Activated CD8-positive, alpha-beta memory T cell treated with anti-CD3 and anti-CD28 coated beads, Interleukin-2, amount 50 U/mL, for 24 hours (primary cell): Measurements from ENCODE around the gene PITRM1.
"Not testable (repeated sequence)": the region's sequence is repeated elsewhere in the genome, so short reads cannot be mapped to it uniquely, and the experiment has no call there.

Source experiments
- DNase-seq: peaks from one replicate; pipeline ENCODE4 v3.0.0-alpha.2; 2020; ENCODE audit errors: extremely low read depth

PITRM1 gene

DNA sequence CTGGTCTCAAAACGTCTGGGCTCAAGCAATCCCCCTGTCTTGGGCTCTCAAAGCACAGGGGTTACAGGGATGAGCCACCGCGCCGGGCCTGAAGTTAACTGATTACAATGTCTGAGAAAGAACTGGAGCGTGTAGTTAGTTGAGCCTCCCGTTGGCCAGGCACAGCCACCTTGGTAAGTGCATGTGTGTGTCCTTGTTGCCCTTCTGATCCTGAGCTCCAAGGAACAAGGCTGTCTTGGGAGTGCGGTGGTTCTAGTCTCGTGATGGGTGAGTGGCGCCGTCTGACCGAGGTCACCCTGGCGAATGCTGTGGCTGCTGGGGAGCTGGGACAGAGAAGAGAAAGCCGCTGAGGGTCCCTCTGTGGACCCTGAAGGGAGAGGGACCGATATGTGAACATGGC lies 50.5 kb downstream of the PITRM1 start:
- DNase-seq, result no peak

DNA sequence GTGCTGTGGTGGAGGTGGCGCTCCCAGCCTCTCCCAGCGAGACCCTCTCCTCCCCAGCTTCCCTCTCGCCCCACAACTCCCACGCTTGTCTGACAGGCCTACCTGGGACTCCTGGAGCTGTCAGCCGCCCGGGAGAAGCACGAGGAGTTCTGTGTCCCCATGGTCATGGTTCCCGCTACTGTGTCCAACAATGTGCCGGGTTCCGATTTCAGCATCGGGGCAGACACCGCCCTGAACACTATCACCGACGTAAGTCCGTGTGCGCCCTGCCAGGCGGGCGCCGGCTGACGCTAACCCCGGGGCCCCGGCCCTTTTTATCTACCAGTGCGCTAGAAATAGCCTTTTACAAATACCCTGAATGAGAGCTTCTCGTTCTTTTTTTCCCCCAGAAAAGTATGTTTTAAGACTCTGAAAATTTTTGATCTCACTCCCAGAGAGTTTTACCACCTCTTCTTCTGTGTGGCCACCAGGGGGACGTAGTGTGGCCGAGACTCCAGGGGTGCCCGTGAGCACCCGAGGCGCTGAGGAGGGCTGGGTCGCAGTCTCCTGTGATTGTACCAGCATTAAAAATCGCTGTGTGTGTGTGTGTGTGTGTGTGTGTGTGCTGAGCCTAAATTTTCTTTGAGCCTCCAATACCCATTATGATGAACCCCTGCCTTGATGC lies 52.7 kb downstream of the PITRM1 start:
- no peak for DNase-seq

DNA sequence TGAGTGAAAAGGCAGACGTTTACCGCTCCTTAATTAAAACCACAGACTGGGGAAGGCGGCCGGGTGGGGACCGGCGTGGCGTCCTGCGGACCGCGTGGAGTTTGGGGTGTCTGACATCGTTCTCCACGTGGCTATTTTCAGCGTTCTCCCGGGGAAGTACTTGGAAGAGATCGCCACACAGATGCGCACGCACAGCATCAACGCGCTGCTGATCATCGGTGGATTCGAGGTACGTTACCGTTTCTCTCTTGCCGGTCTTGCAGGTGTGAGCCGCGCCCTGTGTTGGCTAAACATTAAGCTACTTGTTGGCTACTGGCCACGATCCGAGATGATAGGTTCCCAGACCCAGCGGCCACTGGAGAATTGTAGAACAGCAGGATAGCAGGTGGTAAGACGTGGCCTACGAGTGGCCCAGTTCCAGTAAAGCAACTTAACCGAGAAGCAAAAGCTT lies 53.9 kb downstream of the PITRM1 start:
- no peak for DNase-seq

DNA sequence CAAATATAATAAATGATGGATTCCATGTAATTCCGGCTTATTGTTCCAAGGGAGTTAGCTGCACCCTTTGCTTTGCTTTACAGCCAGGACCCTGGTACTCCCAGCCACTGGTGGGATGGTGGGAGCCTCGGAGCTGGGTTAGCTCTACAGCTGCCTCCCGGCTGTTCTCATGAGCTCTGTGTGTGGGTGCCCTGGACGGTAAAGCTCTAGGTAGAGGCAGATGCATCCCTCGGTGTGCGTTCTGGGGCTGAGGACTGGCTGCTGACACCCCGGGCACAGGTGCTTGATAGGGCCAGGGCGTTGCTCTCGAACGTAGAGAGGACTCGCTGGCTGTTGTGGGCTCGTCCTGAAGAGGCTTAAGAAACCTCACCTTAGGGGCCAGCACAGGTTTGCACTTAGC lies 55.1 kb downstream of the PITRM1 start:
- DNase-seq, result no peak

DNA sequence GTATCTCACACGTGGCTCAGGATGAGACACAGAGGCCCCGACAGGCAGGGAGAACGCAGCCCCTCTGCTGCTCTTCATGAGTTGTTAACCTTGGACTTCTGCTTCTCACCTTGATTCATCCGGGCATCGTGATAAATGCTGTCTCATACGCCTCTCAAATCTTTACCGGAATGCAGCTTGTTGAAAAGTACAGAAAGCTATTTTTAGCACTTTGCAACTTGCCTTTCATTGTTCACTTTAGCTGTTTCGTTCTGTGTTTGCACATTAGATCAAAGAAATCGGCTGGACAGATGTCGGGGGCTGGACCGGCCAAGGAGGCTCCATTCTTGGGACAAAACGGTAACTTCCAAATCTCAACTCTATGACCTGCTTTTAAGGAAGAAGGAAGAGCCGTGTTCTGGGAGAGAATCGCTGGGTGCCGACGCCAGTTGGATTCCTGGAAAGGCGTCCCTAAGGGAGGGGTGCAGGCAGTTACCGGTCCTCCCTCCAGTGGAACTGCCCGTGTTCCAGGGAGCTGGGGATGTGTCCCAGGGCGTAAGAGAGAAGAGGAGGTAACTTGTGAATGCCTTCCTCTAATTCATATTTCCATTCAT lies 56.0 kb downstream of the PITRM1 start:
- DNase-seq, result no peak

DNA sequence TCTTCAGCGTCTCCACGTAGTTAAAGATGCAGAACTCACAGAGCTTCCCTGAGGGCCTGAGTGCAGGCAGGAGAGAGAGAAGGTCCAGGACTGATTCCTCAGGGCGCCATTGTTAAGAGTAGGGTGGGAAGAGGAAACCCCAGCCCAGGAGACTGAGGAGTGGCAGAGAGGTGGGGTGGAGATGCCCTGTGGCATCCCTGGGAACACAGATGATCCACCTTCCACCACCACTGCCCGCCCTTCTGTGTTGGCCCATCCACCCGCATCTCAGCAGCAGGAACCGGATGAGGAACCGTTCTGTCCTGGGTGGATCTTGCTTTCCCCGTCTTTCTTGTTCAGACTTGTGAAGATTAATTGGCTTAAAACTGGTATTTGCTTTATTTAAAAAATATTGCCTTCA lies 56.9 kb downstream of the PITRM1 start:
- no peak for DNase-seq

DNA sequence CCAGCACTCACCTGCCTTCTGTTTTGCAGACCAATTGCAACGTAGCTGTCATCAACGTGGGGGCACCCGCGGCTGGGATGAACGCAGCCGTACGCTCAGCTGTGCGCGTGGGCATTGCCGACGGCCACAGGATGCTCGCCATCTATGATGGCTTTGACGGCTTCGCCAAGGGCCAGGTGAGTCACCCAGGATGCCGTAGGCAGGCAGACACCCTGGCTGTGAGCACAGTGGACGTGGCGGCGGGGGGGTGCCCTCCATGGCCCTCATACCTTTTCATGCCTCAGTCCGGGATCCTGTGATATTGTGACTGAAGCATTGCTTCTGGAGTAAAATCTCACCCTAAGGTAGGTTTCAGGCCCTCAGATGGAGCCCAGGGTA lies 59.2 kb downstream of the PITRM1 start:
- no peak for DNase-seq

DNA sequence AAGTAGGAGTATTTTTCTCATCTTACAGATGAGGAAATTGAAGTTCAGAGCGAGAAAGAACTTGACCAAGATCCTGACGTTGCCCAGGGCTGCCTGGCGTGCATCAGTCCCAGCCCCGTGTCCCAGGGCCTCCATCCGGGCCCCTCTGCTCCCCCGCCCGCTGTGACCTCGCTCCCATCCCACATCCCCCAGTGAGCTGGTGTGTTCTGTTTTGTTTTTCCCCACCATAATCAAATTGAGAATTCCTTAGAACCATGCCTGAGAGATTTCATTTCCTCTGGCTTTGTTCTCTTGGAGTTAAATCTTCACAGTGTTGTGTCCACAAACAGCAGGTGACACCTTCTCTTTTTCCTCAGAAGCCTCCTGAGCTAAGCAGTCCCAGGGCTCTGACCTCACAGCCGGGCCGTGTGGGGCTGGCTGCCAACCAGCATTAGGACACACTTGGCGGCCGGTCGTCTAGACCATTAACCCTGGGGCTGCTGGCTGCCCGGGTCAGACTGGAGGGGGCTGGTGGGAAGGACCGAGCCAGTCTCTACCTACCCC lies 60.9 kb downstream of the PITRM1 start:
- DNase-seq, result no peak

DNA sequence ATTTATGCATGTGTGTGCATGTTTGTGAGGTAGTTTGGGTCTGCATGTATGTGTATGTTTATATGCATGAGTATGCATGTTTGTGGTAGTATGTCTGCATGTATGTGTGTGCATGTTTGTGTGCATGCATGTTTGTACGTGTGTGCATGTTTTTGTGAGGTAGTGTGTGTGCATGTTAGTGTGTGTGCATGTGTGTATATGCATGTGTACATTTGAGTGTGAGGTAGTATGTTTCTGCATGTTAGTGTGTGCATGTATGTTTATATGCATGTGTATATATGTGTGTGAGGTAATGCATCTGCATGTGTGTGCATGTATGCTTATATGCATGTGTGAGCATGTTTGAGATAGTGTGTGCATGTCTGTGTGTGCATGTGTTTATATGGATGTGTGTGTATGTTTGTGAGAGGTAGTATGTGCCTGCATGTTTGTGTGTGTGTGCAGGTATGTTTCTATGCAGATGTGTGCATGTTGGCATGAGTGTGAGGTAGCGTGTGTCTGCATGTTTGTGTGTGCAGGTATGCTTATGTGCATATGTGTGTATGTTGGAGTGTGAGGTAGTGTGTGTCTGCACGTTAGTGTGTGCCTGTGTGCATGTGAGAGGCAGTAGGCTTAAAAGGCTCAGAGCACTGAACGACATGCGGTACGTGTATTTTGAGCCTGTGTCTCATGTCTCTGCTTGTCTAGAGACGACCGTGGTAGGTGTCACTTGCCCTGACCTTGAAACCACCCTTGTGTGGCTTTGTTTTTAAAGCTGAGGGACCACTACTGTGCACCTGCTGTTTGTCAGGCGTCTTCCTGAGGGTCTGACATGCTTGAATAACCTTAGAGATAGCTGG lies 61.6 kb downstream of the PITRM1 start:
- DNase-seq, result no peak

DNA sequence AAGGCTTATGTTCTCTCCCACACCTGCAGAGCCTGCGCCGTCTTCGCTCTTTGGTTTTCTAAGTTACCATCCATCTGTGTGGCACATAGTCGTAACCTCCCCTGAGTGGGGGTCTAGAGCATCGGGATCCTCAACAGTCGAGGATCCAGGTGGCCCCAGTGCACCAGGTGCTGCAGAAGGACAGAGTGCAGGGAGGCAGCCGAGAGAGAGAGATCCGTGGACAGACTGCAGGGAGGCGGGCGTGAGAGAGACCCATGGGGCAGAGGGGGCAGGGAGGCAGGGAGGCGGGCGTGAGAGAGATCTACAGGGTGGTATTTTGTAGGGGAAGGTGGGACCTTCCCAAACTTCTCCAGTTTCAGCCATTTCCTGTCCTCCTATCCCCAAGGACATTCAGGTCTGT lies 62.9 kb downstream of the PITRM1 start:
- no peak for DNase-seq

DNA sequence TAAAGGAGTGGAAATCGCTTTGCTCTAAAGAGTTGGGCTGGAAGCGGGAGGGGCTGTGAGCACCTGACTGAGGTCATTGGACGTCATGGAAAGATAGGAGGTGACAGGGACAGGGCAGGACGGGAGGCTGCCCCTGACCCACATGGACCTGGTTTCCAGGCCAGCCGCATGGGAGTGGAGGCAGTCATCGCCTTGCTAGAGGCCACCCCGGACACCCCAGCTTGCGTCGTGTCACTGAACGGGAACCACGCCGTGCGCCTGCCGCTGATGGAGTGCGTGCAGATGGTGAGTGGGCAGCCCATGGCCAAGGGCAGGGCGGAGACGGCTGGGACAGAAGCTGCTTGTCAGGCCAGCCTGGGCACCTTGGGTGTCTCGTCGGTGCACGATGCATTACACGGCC lies 63.4 kb downstream of the PITRM1 start:
- no peak for DNase-seq

DNA sequence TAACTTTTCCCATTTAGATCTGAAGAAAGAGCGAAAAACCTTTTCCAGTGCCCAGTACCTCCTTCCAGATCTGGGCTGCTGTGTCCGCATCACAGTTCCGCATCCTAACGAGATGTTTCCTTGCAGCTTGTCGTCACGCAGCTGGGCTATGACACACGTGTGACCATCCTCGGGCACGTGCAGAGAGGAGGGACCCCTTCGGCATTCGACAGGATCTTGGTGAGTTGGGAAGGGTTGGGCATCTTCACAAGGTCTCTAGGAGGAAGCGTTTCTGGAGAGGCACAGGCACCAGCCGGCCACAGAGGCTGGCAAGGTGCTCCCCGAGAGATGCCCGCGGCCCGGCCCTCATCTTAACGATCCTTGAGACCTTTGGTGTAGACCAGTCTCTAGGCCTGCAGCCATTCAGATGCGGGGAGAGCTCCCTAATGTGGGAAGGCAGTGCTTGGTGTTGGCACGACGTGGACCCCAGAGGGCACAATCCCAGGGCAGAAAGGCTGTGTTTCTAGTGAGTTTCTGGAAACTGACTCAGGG lies 63.9 kb downstream of the PITRM1 start:
- no peak for DNase-seq

DNA sequence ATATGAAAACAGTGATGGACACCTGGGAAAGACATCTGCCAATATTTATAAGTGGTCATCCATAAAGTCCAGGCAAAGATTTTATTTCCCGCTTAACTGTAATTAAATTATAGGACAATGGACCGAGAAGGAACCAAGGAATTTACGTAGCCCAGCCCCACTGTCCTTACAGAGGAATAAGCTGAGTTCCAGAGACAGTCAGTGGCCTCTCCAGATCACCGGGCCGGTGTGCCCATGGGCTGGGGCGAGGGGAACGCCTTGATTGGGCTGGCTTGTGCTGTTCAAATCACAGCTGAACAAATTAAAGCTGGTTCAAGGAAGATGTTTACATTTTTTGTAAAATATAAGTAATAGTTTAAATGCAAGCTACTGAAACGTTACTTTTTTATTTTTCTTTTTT lies 64.5 kb downstream of the PITRM1 start:
- DNase-seq, result no peak

DNA sequence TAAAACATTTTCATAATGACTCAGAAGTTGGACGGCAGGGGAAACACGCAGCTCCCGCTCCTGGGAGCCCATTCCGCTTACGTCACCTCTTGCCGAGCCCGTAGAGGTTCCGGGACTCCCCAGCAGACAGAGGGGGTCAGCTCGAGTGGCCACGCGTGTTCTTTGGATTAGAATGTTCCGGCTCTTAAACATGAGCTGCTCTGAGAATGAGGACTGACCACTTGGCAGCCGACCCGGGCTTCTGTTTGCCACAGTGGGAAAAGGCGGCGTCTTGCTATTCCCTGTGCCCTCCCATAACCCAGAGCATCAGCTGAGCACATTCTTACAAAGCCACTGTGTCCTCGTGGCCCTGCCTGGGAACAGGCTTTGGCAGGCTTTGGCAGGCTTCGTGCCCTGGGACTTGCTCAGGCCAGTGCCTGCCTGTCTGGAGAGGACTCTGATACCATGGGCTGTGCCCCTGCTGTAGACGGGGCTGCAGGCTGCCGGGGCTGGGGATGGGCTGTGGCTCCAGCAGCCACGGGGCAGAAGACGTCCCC lies 65.1 kb downstream of the PITRM1 start:
- DNase-seq, result no peak

DNA sequence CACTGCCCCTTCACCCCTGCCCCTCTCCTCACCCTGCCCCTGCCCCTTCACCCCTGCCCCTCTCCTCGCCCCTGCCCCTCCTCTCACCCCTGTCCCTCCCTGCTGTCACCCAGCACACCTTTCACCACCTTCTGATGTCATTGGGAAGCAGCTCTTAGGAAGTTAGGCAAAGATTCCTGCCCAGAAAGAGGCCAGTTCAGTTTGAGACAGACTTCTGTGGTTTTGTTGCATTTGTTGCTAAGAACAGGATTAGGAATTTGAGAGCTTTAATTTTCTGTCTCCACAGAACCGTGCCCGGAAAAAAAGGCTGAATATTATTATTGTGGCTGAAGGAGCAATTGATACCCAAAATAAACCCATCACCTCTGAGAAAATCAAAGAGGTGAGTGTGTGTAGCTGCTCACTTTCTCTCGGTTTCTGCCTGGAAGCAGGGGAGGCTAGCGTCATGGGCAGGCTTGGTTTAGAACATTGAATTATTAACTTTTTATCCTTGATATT lies 65.6 kb downstream of the PITRM1 start:
- no peak for DNase-seq

DNA sequence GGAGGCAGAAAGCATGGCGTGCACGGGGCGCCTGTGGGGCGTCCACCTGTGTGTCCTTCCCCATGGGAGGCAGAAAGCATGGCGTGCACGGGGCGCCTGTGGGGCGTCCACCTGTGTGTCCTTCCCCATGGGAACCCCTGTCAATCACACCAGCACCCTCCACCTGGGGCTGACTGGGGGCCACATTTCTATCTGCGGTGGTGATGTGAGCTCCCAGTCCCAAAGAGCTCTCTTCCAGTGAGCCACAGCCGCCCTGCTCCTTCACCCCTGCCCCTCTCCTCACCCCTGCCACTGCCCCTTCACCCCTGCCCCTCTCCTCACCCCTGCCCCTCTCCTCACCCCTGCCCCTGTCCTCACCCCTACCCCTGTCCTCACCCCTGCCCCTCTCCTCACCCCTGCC lies 66.3 kb downstream of the PITRM1 start:
- DNase-seq, result not testable (repeated sequence)

DNA sequence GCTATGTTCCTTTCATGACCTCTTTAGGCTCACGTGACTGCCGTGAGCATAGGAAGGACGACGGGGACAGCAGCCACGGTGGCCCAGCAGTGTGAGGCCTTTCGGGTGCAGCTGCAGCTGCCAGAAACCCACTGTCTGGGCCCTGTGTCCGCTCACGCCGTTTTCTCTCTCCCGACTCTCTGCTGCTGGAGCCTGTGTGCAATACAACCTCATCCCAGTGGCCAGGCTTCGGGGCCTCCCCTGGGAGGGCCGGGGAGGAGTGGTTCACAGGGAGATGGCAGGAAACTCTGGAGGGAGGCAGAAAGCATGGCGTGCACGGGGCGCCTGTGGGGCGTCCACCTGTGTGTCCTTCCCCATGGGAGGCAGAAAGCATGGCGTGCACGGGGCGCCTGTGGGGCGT lies 66.7 kb downstream of the PITRM1 start:
- no peak for DNase-seq

DNA sequence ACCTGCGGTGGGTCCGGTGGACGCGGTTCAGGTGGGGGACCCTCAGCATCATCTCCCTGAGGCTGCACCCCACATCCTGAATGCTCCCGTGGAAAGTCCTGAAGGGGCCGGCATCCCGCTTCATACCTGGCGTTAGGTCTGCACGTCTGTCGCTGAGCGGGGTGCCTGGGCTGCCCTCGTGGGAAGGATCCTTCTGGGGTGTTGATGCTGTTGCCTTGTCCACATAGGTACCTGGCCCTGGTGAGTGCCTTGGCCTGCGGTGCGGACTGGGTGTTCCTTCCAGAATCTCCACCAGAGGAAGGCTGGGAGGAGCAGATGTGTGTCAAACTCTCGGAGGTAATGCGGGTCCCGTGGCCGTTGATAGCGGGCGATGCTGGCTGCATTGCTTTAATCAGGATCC lies 67.4 kb downstream of the PITRM1 start:
- no peak for DNase-seq

DNA sequence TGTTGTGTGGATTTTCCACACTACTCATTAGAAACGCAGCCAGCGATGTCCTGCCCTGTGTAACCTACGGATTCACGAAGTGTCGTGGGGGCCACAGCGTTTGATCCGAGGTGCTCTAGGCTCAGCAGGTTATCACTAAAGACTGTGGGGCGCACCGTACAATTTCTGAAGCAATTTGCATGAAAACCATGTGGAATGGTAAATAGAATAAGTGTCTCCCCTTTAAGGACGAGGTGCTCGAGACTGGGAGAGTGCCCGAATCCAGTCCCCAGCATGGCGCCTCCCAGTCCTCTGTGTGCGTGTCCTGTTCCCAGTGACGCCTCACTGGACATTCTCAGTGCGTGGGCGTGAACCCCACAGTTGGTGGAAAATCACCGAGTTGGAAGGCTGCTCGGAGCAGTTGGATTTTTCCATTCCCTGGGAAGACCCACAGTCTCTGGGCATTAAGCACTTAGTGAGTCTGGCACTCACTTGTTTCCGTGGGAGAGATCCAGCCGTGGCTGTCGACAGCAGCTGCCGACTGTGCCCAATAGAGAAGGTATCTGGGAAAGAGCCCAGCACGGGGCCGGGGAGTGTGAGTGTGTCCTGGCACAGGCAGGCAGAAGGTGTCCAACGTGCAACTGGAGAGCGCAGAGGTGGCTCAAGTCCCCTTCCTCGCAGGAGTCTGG lies 68.2 kb downstream of the PITRM1 start:
- no peak for DNase-seq

DNA sequence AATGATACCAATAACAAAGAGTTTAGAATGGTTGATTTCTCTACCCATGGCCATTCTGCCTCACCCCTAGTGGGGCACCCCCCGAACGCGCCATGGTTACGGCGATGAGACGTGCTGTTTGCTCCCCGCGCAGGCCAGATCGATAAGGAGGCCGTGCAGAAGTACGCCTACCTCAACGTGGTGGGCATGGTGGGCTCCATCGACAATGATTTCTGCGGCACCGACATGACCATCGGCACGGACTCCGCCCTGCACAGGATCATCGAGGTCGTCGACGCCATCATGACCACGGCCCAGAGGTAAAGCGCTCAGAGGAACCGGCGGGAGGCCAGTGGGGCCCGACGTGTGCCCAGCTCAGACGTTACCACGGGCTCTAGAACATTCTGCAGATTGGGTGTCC lies 68.9 kb downstream of the PITRM1 start:
- no peak for DNase-seq

DNA sequence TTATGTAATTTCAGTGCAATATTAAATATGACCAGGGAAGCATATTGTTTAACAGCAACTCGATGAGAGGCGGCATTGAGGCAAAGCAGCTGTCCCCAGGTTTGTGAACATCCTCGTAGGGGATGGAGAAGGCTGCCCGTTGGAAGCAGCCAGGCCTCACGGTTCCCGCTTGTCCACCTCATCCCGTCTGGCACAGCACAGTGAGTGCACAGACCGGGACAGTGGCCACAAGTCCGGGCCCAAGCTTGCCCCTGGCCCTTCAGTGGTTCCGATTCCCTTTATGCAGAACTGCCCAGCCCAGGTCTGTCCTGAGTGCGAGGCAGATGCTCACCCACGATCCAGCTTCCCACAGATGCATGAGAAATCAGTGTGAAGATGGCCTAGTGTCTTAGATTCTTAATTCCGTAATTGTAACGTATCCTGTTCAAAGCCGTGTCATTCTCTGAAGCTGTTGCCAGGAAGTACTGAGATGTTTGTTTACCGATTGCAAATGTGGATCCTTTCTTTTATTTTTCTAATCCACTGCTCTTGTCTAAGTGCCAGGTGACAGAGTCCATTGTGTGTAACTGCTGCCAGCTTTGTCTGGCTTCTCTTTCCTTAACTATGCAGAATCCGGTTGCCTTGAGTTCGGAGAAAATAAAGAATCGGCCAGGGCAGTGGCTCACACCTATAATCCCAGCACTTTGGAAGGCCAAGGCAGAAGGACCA lies 69.7 kb downstream of the PITRM1 start:
- DNase-seq, result no peak
